ENCODE measurements around the gene ADA.

DNA sequence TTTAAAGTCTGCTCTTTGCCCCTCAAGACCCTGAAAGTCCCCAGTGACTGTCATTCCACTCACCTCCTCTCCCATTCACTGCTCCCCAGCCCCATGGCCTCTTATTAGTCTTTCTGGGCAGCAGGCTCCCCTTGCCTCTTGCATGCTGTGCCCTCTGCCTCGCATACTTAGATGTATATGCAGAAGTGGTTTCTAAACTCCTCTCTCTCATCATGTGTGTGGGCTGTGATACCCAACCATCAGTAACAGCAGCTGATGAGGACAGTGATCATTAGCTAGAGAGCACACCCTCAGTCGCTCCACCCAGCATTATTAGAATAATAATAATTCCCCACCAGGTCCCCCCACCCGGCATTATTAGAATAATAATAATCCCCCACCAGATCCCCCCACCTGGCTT is 54.6 kb downstream of the ADA start:
- TF ChIP-seq CTCF (conservative IDR thresholded peaks at IDR 0.05 in 1 of 2, IDR thresholded peaks at IDR 0.05 in 1 of 2; ENCODE audit: extremely low read depth in 1 of 2, insufficient read depth in 1 of 2, low read depth in 1 of 2, low read length in 2 of 2) (no peak), EZH2 (IDR thresholded peaks at IDR 0.05; ENCODE audit: borderline replicate concordance, low read length) (no peak)
